MM.1S (cell line): Measurements from ENCODE around the gene BTBD8.

Experiments used
- DNase-seq: peaks from one replicate; pipeline ENCODE4 v3.0.0-alpha.2; 2015
- H2AFZ ChIP-seq: fragments of 300-600 bp; sonication (generic); 2 replicates; pipeline ENCODE4 v1.6.0; 2016; ENCODE audit warnings: antibody characterized with exemption, low read length
- H3F3A ChIP-seq: fragments of 300-600 bp; sonication (generic); 2 replicates; pipeline ENCODE4 v1.6.1; 2016; ENCODE audit warnings: mild to moderate bottlenecking, antibody characterized with exemption, low read length, moderate library complexity, mixed read lengths; ENCODE audit not compliant: insufficient read depth
- H3K27ac ChIP-seq: fragments of 300-600 bp; sonication (generic); 2 replicates; pipeline ENCODE4 v1.5.1; 2016; ENCODE audit warnings: mild to moderate bottlenecking, low read length
- H3K27me3 ChIP-seq: fragments of 300-600 bp; sonication (generic); replicated peaks from 2 replicates; pipeline ENCODE4 v1.6.0; 2016; ENCODE audit warnings: low read length; ENCODE audit not compliant: insufficient read depth
- H3K36me3 ChIP-seq: fragments of 300-600 bp; sonication (generic); replicated peaks from 2 replicates; pipeline ENCODE4 v1.6.1; 2016; ENCODE audit warnings: mild to moderate bottlenecking, low read length, mixed read lengths; ENCODE audit not compliant: insufficient read depth
- H3K4me1 ChIP-seq: fragments of 300-600 bp; sonication (generic); 2 replicates; pipeline ENCODE4 v1.6.1; 2016; ENCODE audit warnings: low read length, mixed read lengths
- H3K4me2 ChIP-seq: fragments of 300-600 bp; sonication (generic); 2 replicates; pipeline ENCODE4 v1.6.0; 2016; ENCODE audit warnings: low read depth, low read length
- H3K4me3 ChIP-seq: fragments of 300-600 bp; sonication (generic); 2 replicates; pipeline ENCODE4 v1.5.1; 2016; ENCODE audit warnings: low read length, mixed read lengths
- H3K79me2 ChIP-seq: fragments of 300-600 bp; sonication (generic); 2 replicates; pipeline ENCODE4 v1.6.1; 2016; ENCODE audit warnings: mixed run types, low read length, mixed read lengths
- H3K9ac ChIP-seq: fragments of 300-600 bp; sonication (generic); 2 replicates; pipeline ENCODE4 v1.6.1; 2016; ENCODE audit warnings: low read length, mixed read lengths
- H3K9me2 ChIP-seq: fragments of 300-600 bp; sonication (generic); replicated peaks from 2 replicates; pipeline ENCODE4 v1.6.1; 2016; ENCODE audit warnings: mild to moderate bottlenecking, low read length, mixed read lengths; ENCODE audit not compliant: insufficient read depth
- H3K9me3 ChIP-seq: fragments of 300-600 bp; sonication (generic); replicated peaks from 2 replicates; pipeline ENCODE4 v1.6.1; 2016; ENCODE audit warnings: mild to moderate bottlenecking, low read length, mixed read lengths; ENCODE audit not compliant: insufficient read depth
- H4K20me1 ChIP-seq: fragments of 300-600 bp; sonication (generic); 2 replicates; pipeline ENCODE4 v1.6.1; 2016; ENCODE audit warnings: mild to moderate bottlenecking, low read length, moderate library complexity, mixed read lengths; ENCODE audit not compliant: insufficient read depth
- CTCF ChIP-seq: fragments of 300-600 bp; sonication (generic); IDR thresholded peaks from 2 replicates; pipeline ENCODE4 v1.5.1; 2016; ENCODE audit warnings: antibody characterized with exemption, low read length, mixed read lengths
- EZH2 ChIP-seq: fragments of 300-600 bp; sonication (generic); optimal IDR thresholded peaks from 2 replicates; pipeline ENCODE3; 2017; ENCODE audit warnings: low read depth, mild to moderate bottlenecking, antibody characterized with exemption, low read length, mixed read lengths
- EZH2phosphoT487 ChIP-seq: fragments of 300-600 bp; sonication (generic); IDR thresholded peaks from 2 replicates; pipeline ENCODE4 v1.6.1; 2018; ENCODE audit warnings: antibody characterized with exemption, low read length

The BTBD8 gene

GRCh38 chr1:92218559-92218958 is 138.4 kb downstream of the BTBD8 start:
- Histone ChIP-seq H3K27ac (no peak overlapping the region), H4K20me1 (no peaks in the 10 kb centered on the region), H3K79me2 (no peaks in the 10 kb centered on the region), H3K4me2 (no peak overlapping the region), H3K4me3 (no peak overlapping the region), H3F3A (no peaks in the 10 kb centered on the region), H3K9ac (no peak overlapping the region), H3K36me3 (no peaks in the 10 kb centered on the region), H3K27me3 (no peaks in the 10 kb centered on the region), H3K4me1 (no peaks in the 10 kb centered on the region), H2AFZ (no peak overlapping the region), H3K9me3 (no peaks in the 10 kb centered on the region), H3K9me2 (no peaks in the 10 kb centered on the region)
- TF ChIP-seq CTCF: no peak
- TF ChIP-seq EZH2phosphoT487: no peak
- TF ChIP-seq EZH2: no peak
- no peak for DNase-seq

- Histone ChIP-seq H3F3A (no peaks in the 10 kb centered on the region), H4K20me1 (no peaks in the 10 kb centered on the region), H3K27ac (no peak overlapping the region), H2AFZ (no peak overlapping the region), H3K9me3 (no peaks in the 10 kb centered on the region), H3K4me3 (no peak overlapping the region), H3K36me3 (no peaks in the 10 kb centered on the region), H3K9ac (no peak overlapping the region), H3K9me2 (no peaks in the 10 kb centered on the region), H3K27me3 (no peaks in the 10 kb centered on the region), H3K4me2 (no peak overlapping the region), H3K4me1 (no peaks in the 10 kb centered on the region), H3K79me2 (no peaks in the 10 kb centered on the region)
- DNase-seq: no peak
- TF ChIP-seq CTCF: no peak
- TF ChIP-seq EZH2: no peak
- no peak for TF ChIP-seq EZH2phosphoT487
Measured at GRCh38 chr1:92219028-92219427, 138.9 kb downstream of the BTBD8 start.

- Histone ChIP-seq H2AFZ (no peak overlapping the region), H3K4me3 (no peak overlapping the region), H3K79me2 (no peaks in the 10 kb centered on the region), H3K27me3 (no peaks in the 10 kb centered on the region), H3K36me3 (no peaks in the 10 kb centered on the region), H3K9ac (no peak overlapping the region), H3F3A (no peaks in the 10 kb centered on the region), H3K27ac (no peak overlapping the region), H3K9me3 (no peaks in the 10 kb centered on the region), H3K9me2 (no peaks in the 10 kb centered on the region), H3K4me1 (no peaks in the 10 kb centered on the region), H4K20me1 (no peaks in the 10 kb centered on the region), H3K4me2 (no peak overlapping the region)
- no peak for DNase-seq
- no peak for TF ChIP-seq EZH2
- no peak for TF ChIP-seq CTCF
- no peak for TF ChIP-seq EZH2phosphoT487
Measured at GRCh38 chr1:92228401-92228800, 148.3 kb downstream of the BTBD8 start.
